Activated naive CD4-positive, alpha-beta T cell treated with anti-CD3 and anti-CD28 coated beads, Interleukin-2, amount 50 U/mL, for 24 hours (primary cell): ENCODE data around the gene ULBP2.

Experiments
- H3K27ac Mint-ChIP-seq: one replicate; pipeline ENCODE4 v1.8.0; 2021; ENCODE audit warnings: mild to moderate bottlenecking, mixed read lengths
- H3K27me3 Mint-ChIP-seq: one replicate; pipeline ENCODE4 v1.8.0; 2021; ENCODE audit warnings: mixed read lengths
- H3K36me3 Mint-ChIP-seq: one replicate; pipeline ENCODE4 v1.8.0; 2021; ENCODE audit warnings: mixed read lengths
- H3K4me1 Mint-ChIP-seq: one replicate; pipeline ENCODE4 v1.8.0; 2021; ENCODE audit warnings: mixed read lengths
- H3K4me3 Mint-ChIP-seq: one replicate; pipeline ENCODE4 v1.8.0; 2021; ENCODE audit warnings: mild to moderate bottlenecking, mixed read lengths
- H3K9me3 Mint-ChIP-seq: one replicate; pipeline ENCODE4 v1.8.0; 2021; ENCODE audit warnings: mixed read lengths

Gene ULBP2, protein sequence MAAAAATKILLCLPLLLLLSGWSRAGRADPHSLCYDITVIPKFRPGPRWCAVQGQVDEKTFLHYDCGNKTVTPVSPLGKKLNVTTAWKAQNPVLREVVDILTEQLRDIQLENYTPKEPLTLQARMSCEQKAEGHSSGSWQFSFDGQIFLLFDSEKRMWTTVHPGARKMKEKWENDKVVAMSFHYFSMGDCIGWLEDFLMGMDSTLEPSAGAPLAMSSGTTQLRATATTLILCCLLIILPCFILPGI

GRCh38 chr6:149941583-149942460 lies at the start of gene ULBP2:
ULBP2 (plus strand) TSS chr6:149942014; CDS start chr6:149942073, 59 bp downstream.
- Mint-ChIP-seq H3K36me3 (no peaks in the 10 kb centered on the region), H3K4me1 (peaks cover 16% of the 10 kb centered on the region), H3K4me3 (peak within 1 kb of the TSS; percentile 92), H3K27ac (peak within 1 kb of the TSS; percentile 94), H3K27me3 (peaks cover 27% of the 10 kb centered on the region), H3K9me3 (no peaks in the 10 kb centered on the region)

DNA sequence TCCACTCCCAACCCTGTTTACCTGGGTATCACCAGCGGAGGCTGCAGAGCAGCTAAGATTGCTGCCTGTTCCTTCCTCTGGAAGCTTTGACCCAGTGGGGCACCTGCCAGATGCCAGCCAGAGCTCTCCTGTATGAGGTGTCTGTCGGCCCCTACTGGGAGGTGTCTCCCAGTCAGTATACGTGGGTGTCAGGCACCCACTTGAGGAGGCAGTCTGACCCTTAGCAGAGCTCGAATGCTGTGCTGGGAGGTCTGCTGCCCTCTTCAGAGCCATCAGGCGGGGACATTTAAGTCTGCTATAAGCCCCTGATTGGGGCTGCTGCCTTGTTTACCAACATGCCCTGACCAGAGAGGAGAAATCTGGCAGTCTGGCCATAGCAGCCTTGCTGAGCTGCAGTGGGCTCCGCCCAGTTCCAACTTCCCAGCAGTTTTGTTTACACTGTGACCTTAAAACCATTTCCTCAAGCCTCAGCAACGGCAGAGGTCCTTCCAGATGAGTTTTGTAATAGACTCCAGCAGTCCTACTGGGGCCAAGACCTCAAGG lies 46.7 kb upstream of the ULBP2 start:
- no peak overlapping the region for H3K4me3 Mint-ChIP-seq
- no peaks in the 10 kb centered on the region for H3K9me3 Mint-ChIP-seq
- no peak overlapping the region for H3K27ac Mint-ChIP-seq
- H3K27me3 Mint-ChIP-seq = no peaks in the 10 kb centered on the region
- peaks cover 11% of the 10 kb centered on the region for H3K4me1 Mint-ChIP-seq
- H3K36me3 Mint-ChIP-seq = no peaks in the 10 kb centered on the region

DNA sequence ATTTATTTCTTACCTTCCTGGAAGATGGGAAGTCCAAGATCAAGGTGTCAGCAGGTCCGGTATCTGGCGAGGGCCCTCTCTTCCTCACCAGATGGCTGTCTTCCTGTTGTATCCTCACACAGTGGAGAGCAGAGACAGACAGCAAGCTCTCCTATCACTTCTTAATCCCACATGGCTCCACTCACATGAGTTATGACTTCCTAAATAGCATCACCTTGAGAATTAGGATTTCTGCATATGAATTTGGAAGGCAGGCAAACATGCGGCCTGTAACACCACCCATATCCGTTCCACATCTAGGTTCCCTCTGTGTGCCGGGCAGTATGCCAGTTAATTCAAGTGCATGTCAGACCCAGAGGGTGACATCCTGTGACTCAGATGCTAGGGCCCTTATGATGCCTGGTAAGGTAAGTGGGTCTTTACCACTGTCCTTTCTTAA lies 46.0 kb upstream of the ULBP2 start:
- Mint-ChIP-seq H3K4me1 (peaks cover 11% of the 10 kb centered on the region), H3K9me3 (no peaks in the 10 kb centered on the region), H3K36me3 (no peaks in the 10 kb centered on the region), H3K27ac (no peak overlapping the region), H3K4me3 (no peak overlapping the region), H3K27me3 (no peaks in the 10 kb centered on the region)

DNA sequence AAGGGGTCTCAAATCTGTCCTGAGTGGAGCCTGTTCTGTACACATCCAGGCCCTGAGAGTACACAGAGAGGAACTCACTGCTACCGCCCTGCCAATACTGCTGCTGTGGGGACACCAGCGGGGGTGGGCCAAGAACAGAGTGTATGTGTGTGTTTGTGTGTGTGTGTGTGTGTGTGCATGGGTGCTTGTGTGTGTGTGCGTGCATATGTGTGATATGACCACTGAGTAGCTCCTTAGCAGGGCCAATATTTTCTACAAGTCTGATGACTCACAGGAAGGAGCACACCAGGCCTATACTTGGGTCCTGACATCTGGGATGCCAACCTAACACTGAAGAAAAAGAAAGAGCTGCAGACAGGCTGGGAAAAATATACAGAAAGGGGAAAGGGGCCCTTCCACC lies 45.3 kb upstream of the ULBP2 start:
- Mint-ChIP-seq H3K27ac (no peak overlapping the region), H3K36me3 (no peaks in the 10 kb centered on the region), H3K4me1 (peaks cover 11% of the 10 kb centered on the region), H3K4me3 (no peak overlapping the region), H3K9me3 (no peaks in the 10 kb centered on the region), H3K27me3 (no peaks in the 10 kb centered on the region)

DNA sequence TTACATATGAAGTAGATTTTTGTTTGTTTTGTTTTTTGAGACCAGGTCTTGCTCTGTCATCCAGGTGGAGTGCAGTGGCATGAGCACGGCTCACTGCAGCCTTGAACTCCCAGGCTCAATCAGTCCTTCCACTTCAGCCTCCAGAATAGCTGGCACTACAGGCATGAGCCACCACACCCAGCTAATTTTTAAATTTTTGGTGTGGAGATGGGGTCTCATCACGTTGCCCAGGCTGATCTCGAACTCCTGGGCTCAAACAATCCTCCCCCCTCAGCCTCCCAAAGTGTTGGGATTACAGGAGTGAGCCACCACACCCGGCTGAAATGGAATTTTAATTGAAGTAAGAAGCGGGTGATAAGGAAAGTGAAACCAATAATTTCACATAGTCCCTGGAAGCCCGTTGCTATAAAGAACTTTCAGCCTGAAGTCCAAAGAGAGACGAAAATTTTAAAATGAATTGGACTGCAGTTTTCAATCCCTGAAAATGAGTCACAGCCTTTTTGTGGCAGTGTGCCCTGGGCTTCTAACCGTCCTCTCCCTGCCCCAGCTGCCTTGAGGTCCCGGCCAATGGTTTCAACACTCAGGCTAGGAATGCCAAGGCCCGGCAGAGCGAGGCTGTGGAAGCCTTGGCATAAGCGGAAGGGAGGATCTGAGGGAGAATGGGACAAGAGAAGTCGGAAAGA lies 44.7 kb upstream of the ULBP2 start:
- Mint-ChIP-seq H3K4me3 (no peak overlapping the region), H3K27ac (no peak overlapping the region), H3K4me1 (peaks cover 11% of the 10 kb centered on the region), H3K27me3 (no peaks in the 10 kb centered on the region), H3K36me3 (no peaks in the 10 kb centered on the region), H3K9me3 (no peaks in the 10 kb centered on the region)

DNA sequence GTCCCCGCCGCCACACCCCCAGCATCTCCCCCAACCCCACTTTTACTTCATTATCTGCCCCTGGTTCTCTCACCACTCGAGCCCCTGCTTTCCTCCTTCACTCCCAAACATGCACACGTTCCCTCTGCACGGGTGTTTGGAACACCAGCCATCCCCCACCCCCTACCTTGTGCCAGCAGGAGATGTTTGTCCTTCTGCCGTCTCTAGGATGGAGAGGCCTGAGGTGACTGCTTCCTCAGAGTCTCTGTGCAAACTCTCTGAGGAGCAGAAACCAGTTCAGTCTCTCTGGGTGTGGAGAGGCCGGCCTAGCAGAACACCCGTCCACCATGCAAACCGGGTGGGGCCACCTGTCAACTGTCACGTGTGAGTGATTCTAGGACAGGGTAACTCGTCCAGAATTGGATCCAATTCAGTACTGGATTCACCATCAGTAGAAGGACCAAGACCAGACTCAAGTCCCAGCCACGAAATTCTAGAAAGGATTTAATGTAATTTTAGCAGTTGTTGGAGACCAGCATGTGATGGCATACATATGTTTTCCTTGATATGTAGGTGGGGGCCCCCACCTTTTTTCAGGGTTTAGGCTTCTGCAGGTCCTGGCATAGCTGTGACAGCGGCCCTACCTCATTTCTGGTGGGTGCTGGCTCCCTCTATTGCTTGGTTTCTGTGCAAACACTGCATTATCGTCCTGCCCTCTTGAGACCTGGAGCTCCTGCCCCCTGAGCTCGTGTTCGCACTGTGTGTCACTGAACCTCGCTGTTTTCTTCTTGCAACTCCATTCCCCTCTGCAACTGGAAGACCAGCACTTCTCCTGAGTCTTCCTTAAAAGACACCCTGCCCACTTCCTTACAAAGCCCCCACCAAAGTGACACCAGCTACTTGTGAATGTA lies 43.7 kb upstream of the ULBP2 start, which contains the start of gene RAET1E:
Gene RAET1E, minus strand, starts transcription at position 259 of the 890 bp plus-strand sequence. CDS start 7,212 bp downstream, outside the sequence.
- peaks cover 11% of the 10 kb centered on the region for H3K4me1 Mint-ChIP-seq
- H3K27ac Mint-ChIP-seq = no peak within 1 kb of the TSS
- H3K4me3 Mint-ChIP-seq = no peak within 1 kb of the TSS
- no peaks in the 10 kb centered on the region for H3K9me3 Mint-ChIP-seq
- H3K36me3 Mint-ChIP-seq = no peaks in the 10 kb centered on the region
- peaks cover 3% of the 10 kb centered on the region for H3K27me3 Mint-ChIP-seq

DNA sequence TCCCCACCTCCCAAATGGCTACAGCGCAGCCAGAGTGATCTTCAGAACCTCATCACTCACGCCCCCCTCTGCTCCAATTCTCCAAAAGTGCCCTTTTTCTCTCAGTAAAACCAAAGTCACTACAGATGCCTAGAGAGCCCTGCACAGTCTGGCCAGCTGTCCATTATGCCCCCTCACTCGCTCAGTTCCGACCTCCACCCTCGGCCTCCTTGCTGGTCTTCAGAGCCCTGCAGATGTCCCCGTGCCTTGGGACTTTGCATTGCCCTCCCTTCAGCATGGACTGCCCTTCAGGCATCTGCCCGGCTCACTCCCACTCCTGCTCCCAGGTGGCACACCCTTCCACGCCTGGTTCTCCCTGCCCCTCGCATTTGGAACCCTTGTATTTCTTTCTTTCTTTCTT lies 42.8 kb upstream of the ULBP2 start:
- no peaks in the 10 kb centered on the region for H3K36me3 Mint-ChIP-seq
- peaks cover 3% of the 10 kb centered on the region for H3K27me3 Mint-ChIP-seq
- H3K9me3 Mint-ChIP-seq = no peaks in the 10 kb centered on the region
- peaks cover 11% of the 10 kb centered on the region for H3K4me1 Mint-ChIP-seq
- no peak overlapping the region for H3K4me3 Mint-ChIP-seq
- no peak overlapping the region for H3K27ac Mint-ChIP-seq

GRCh38 chr6:149899486-149899885 lies 42.3 kb upstream of the ULBP2 start:
- Mint-ChIP-seq H3K27me3 (peaks cover 3% of the 10 kb centered on the region), H3K4me1 (peaks cover 11% of the 10 kb centered on the region), H3K36me3 (no peaks in the 10 kb centered on the region), H3K4me3 (no peak overlapping the region), H3K9me3 (no peaks in the 10 kb centered on the region), H3K27ac (no peak overlapping the region)

DNA sequence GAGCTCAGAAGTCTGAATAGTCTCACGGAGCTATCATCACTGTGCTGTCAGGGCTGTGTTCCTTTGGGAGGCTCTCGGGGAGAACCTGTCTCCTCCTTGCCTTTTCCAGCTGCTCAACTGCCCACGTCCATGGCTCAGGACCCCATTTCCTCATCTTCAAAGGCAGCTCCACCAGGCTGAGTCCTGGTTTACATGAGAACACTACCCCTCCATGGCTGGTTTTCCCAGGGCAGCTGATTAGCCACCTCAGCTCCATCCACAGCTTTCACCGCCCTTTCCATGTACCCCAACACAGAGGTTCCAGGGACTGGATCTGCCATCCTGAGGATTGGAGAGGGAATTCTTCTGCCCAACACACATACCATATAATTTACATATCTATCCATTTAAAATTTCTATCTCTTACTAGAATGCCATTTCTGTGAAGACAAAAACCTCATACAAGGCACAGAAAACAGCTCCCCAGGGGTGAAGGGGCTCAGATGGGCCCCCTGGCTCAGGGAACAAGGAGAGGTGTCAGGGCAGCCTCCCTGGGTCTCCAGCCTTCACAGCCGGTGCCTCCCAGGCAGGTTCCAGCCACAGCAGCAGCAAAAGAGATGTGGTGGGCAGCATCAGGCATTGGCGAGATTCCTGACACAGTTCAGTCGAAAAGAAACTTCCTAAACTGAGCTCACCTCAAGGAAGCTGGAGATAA lies 41.7 kb upstream of the ULBP2 start:
- Mint-ChIP-seq H3K36me3 (no peaks in the 10 kb centered on the region), H3K4me3 (no peak overlapping the region), H3K27me3 (peaks cover 3% of the 10 kb centered on the region), H3K9me3 (no peaks in the 10 kb centered on the region), H3K27ac (no peak overlapping the region), H3K4me1 (peaks cover 11% of the 10 kb centered on the region)

DNA sequence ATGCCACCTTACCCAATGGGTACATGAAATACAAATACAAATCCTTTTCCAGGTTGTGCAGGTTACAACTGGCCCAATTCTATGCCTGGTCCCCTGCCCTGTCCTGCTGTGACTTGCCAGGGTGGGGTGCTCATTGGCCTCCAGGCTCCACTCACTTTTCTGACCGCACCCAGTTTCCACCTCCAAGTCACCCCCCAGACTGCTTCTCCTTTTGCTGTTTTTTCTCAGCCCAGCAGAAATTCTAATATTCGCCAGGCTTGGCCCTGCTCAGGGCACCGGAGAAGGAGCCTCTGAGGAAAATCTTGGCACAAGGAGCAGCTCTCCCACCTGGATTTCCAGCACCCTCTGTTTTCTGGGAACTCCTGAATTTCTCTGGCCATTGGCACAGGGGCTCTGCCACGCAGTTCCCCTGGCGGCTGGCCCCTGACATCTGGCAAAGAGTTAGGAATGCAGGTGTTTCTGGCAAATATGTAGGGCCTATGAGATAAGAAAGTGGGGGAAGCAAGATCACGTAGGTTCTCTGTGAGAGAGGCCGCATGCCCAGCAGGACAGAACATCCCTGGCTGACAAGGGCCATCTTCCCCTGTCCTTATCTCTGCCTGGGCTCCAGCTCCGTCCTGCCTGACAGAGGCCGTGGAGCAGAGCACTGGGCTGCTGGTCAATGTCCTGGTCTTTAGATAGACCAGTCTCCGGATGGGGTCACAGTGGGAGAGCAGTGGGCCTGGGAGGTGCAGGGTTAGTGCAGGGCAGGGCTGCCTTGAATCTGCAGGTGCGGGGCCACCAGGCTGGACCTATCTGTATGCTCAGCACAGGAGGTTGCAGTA lies 41.0 kb upstream of the ULBP2 start:
- no peak overlapping the region for H3K4me3 Mint-ChIP-seq
- no peak overlapping the region for H3K27ac Mint-ChIP-seq
- peaks cover 3% of the 10 kb centered on the region for H3K27me3 Mint-ChIP-seq
- peaks cover 8% of the 10 kb centered on the region for H3K4me1 Mint-ChIP-seq
- H3K36me3 Mint-ChIP-seq = no peaks in the 10 kb centered on the region
- H3K9me3 Mint-ChIP-seq = no peaks in the 10 kb centered on the region

GRCh38 chr6:149901444-149902140 lies 40.2 kb upstream of the ULBP2 start:
- Mint-ChIP-seq H3K4me1 (peaks cover 2% of the 10 kb centered on the region), H3K27me3 (peaks cover 3% of the 10 kb centered on the region), H3K9me3 (no peaks in the 10 kb centered on the region), H3K4me3 (no peak overlapping the region), H3K27ac (no peak overlapping the region), H3K36me3 (no peaks in the 10 kb centered on the region)

GRCh38 chr6:149903938-149904611 lies 37.7 kb upstream of the ULBP2 start:
- Mint-ChIP-seq H3K4me1 (no peaks in the 10 kb centered on the region), H3K9me3 (peaks cover 5% of the 10 kb centered on the region), H3K36me3 (peaks cover 2% of the 10 kb centered on the region), H3K27me3 (peaks cover 3% of the 10 kb centered on the region), H3K4me3 (no peak overlapping the region), H3K27ac (no peak overlapping the region)
